GF-D8 (cell line): ENCODE data around the gene CTDSPL.
A peak's percentile ranks its signal among the peaks of the same experiment; 100 is the strongest.

Source experiments
- DNase-seq: peaks from one replicate; lab custom pipeline; 2025; lab: John Stamatoyannopoulos, UW

CTDSPL gene

DNA sequence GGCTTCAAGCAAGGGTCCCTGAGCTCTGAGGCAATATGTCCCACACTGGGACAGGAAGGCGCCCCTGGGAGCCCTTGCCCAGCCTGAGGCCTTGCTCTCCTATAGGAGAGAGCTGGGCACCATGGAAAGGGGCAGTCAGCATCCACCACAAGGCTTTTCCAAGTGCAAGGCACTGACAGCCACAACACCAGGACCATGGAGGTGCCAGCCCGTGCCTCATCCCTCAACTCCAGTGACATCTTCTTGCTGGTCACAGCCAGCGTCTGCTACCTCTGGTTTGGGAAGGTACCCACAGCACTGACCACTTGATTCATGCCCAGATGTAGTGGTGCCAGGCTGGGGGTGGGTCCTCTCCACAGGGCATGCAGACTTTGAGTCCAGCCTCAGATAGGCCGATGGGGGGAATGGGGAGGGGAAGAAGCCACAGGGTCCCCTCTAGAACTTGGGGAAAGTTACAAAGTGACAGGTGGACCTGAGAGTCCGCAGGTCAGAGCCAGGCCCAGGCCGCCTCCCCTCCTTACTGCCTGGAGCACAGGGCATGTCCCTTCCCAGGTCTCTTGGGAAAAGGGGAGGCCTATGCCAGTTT is 140.7 kb downstream of the CTDSPL start:
- no peak for DNase-seq

DNA sequence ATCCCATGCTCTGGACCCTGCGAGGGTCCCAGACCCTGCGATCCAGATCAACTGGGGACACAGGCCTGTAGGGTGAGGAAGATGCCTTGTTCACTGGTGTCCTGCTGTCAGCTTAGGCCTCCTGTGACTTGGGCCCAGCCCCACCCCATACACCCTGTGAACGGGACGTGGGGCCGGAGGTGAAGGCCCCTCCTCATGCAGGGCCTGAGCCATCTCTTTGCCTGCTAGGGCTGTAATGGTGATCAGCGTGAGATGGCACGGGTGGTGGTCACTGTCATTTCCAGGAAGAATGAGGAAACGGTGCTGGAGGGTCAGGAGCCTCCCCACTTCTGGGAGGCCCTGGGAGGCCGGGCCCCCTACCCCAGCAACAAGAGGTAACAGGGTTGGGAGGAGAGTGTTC is 141.3 kb downstream of the CTDSPL start:
- DNase-seq, result no peak

GRCh38 chr3:38003371-38003816 is 141.7 kb downstream of the CTDSPL start:
- no peak for DNase-seq

- no peak for DNase-seq
These were observed 142.2 kb downstream of the CTDSPL start for GRCh38 chr3:38003817-38004414.

- peak; percentile 5 for DNase-seq
These were observed 142.9 kb downstream of the CTDSPL start for GRCh38 chr3:38004415-38005075.

- DNase-seq, result no peak
These were observed 143.7 kb downstream of the CTDSPL start for GRCh38 chr3:38005076-38006020.

- DNase-seq, result no peak
These were observed 144.4 kb downstream of the CTDSPL start for GRCh38 chr3:38006031-38006430.

- no peak for DNase-seq
These were observed 144.8 kb downstream of the CTDSPL start for GRCh38 chr3:38006445-38006995.

DNA sequence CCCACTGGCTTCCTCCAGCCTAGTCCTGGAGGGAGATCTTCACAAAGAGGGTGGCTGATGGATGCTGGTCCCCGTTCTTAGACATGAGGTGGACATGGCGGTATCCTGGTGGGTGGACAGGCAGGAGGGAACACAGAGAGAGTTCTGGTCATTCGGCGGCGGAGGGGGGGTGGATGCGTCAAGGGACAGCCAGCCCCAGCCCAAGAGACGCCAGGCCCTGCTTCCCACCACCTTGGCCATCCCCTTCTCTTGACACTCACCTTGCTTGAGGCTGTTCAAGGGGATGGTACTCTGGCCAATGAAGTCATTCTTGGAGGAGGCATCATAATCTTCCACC is 146.0 kb downstream of the CTDSPL start:
- no peak for DNase-seq

GRCh38 chr3:38008191-38008701 is 146.6 kb downstream of the CTDSPL start:
- DNase-seq, result no peak

DNA sequence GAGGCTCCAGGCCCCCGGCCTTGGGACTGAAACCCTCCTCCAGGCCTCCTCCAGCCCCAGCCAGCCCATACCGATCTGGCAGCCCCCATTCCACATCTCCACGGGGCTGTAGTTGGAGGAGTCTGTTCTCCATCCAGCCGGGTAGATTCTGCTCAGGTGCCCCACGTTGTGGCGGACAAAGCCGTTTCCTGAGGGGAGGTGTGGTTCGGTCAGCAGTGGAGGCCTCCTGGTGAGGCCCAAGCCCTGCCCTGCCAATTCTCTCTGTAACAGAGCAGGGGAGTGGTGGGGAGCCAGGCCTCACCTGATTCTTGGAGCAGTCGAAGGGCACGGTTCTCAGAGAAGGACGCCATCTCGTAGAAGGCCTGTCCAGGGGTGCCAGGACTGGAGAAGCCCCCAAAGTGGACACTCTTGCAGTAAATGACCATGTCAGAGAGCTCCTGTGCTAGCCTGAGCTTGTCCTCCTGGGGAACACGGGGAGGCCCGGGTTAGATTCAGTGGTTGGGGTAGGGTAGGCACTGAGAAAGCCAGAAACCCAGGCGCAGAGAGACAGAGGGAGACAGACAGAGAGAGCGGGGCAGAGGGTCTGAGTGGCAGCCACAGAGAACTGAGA is 147.4 kb downstream of the CTDSPL start:
- no peak for DNase-seq

GRCh38 chr3:38009807-38010591 is 148.3 kb downstream of the CTDSPL start:
- DNase-seq, result no peak

DNA sequence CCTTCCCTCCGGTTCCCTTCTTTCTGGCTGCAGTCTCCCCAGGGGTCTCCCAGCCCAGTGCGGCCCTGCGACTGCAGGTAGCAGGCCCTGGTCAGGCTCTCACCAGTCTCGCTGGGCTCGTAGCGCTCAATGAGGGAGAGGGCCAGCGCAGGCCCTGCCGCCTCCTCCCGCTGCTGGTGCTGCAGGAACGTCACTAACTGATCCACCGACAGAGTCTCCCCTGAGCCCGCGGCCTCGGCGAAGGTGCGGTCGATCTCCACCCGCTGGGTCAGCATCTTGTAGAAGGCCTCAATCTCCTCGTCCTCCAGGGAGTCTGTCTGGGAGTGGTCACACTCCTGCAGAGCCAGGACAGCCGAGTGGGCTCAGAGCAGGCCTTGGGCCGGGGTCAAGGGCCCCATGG is 149.4 kb downstream of the CTDSPL start:
- no peak for DNase-seq

GRCh38 chr3:38015485-38015884 is 153.8 kb downstream of the CTDSPL start:
- DNase-seq, result no peak

- no peak for DNase-seq
These were observed 154.3 kb downstream of the CTDSPL start for GRCh38 chr3:38015984-38016383.

- no peak for DNase-seq
These were observed 154.7 kb downstream of the CTDSPL start for GRCh38 chr3:38016410-38016809.

- no peak for DNase-seq
These were observed 155.3 kb downstream of the CTDSPL start for GRCh38 chr3:38016847-38017444.

GRCh38 chr3:38017445-38018295 is 156.0 kb downstream of the CTDSPL start:
- DNase-seq, result no peak
